ENCODE results near the gene CNTF. TPM values are rescaled to one million over a fixed set of nuclear protein-coding genes. Genes with fewer than 3 reads are reported as not detected.
A peak's percentile ranks its signal among the peaks of the same experiment; 100 is the strongest.
"Not testable (repeated sequence)": the region's sequence is repeated elsewhere in the genome, so short reads cannot be mapped to it uniquely, and the experiment has no call there.

Gene CNTF, protein sequence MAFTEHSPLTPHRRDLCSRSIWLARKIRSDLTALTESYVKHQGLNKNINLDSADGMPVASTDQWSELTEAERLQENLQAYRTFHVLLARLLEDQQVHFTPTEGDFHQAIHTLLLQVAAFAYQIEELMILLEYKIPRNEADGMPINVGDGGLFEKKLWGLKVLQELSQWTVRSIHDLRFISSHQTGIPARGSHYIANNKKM
- 1 to 10 TPM; 1.8 to 2.1 TPM for total RNA-seq

DNA sequence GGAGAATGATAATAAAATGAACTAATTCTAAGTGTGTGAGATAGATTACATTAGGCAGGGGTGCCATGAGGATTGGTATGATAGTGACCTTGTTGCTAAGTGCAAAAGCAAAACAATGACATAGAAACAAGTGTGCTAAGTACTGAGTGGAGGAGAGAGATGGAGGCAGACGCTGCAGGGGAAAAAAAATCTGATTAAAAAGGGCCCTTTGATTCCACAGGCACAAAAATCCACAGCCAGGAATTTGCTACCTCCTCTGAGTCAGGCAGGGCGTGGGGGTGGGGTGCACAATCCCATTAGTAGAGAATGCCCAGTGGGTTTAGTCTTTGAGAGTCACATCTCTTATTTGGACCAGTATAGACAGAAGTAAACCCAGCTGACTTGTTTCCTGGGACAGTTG lies at the start of gene CNTF:
CNTF (plus strand) TSS at position 322 of the 400 bp plus-strand sequence. CDS start 88 bp downstream, outside the sequence.
- H3K27ac ChIP-seq: no peak within 1 kb of the TSS
- intact Hi-C loops (cut with DNase I): loop anchor here (10.0 kb wide), 1 partner anchor 48 kb away; the partner anchor contains the start of genes LPXN and ZFP91
- no peaks in the 10 kb centered on the region for H3K27me3 ChIP-seq
- no peaks in the 10 kb centered on the region for H3K4me1 ChIP-seq
- TF ChIP-seq, protein P1, sequence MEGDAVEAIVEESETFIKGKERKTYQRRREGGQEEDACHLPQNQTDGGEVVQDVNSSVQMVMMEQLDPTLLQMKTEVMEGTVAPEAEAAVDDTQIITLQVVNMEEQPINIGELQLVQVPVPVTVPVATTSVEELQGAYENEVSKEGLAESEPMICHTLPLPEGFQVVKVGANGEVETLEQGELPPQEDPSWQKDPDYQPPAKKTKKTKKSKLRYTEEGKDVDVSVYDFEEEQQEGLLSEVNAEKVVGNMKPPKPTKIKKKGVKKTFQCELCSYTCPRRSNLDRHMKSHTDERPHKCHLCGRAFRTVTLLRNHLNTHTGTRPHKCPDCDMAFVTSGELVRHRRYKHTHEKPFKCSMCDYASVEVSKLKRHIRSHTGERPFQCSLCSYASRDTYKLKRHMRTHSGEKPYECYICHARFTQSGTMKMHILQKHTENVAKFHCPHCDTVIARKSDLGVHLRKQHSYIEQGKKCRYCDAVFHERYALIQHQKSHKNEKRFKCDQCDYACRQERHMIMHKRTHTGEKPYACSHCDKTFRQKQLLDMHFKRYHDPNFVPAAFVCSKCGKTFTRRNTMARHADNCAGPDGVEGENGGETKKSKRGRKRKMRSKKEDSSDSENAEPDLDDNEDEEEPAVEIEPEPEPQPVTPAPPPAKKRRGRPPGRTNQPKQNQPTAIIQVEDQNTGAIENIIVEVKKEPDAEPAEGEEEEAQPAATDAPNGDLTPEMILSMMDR (IDR thresholded peaks at IDR 0.05): no peak
- no peak within 1 kb of the TSS for H3K4me3 ChIP-seq
- H3K9me3 ChIP-seq: no peaks in the 10 kb centered on the region
- no peak within 1 kb of the TSS for H3K9ac ChIP-seq (ENCODE audit: low read depth in 2 of 2, low read length in 2 of 2)
- DNase-seq: no peak
- H3K36me3 ChIP-seq: peaks cover 13% of the 10 kb centered on the region

DNA sequence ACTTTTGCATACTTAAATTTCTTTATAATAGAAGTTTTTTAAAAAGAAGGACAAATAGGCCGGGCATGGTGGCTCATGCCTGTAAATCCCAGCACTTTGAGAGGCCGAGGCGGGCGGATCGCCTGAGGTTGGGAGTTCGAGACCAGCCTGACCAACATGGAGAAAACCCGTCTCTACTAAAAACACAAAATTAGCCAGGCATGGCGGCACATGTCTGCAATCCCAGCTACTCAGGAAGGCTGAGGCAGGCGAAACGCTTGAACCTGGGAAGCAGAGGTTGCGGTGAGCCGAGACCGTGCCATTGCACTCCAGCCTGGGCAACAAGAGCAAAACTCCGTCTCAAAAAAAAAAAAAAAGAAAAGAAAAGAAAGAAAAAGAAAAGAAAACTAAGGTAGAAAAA lies 49.6 kb upstream of the CNTF start:
- H3K9me3 ChIP-seq; H3K9ac ChIP-seq (ENCODE audit: low read depth in 2 of 2, low read length in 2 of 2); H3K4me1 ChIP-seq; DNase-seq; H3K36me3 ChIP-seq; H3K27me3 ChIP-seq: not testable (repeated sequence)
- peak overlapping the region; percentile 3 for H3K4me3 ChIP-seq
- intact Hi-C loops (cut with DNase I): loop anchor here (10.0 kb wide), 2 partner anchors 52 to 102 kb away; partner anchors contain the start of gene CNTF
- peak overlapping the region; percentile 100 for H3K27ac ChIP-seq

DNA sequence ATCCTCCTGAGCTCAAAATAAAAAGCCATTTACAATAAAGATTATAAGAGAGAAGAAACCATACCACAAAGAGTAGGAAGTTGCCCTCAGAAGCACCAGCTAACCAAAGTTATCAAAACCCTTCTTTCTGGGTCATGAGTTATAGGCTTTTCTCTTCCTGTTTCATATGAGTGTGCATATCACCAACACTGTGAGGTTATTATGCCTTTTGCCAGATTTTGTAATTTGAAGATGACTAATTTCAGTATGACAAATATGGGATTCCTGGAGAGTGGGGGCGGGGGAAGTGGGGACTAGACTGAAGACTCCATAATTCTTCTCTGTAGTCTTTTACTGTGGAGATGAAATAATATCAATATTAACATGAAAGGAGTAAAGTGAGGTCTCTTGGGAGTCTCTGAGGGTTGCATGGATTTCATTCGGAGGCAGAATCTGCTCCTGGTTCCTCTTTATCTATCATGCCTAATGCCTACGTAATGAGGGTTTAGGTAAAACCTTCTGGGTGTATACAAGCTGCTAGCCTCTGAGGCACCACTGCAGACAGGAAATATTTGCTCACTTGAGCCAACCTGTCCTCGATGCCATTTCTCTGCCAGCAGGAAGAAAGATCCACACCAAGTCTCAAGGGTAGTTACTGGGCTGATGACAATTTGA lies 48.9 kb upstream of the CNTF start:
- no peaks in the 10 kb centered on the region for H3K27me3 ChIP-seq
- H3K4me3 ChIP-seq: peak overlapping the region; percentile 3
- DNase-seq: peak; percentile 53
- H3K9me3 ChIP-seq: no peaks in the 10 kb centered on the region
- H3K9ac ChIP-seq (ENCODE audit: low read depth in 2 of 2, low read length in 2 of 2): peak overlapping the region in 1 of 2 donors; percentile 16
- intact Hi-C loops (cut with DNase I): loop anchor here (10.0 kb wide), 2 partner anchors 51 to 101 kb away; partner anchors contain the start of gene CNTF
- H3K4me1 ChIP-seq: peaks cover 6% of the 10 kb centered on the region
- no peaks in the 10 kb centered on the region for H3K36me3 ChIP-seq
- H3K27ac ChIP-seq: peak overlapping the region; percentile 100
- TF ChIP-seq, protein P1 (IDR thresholded peaks at IDR 0.05): no peak

DNA sequence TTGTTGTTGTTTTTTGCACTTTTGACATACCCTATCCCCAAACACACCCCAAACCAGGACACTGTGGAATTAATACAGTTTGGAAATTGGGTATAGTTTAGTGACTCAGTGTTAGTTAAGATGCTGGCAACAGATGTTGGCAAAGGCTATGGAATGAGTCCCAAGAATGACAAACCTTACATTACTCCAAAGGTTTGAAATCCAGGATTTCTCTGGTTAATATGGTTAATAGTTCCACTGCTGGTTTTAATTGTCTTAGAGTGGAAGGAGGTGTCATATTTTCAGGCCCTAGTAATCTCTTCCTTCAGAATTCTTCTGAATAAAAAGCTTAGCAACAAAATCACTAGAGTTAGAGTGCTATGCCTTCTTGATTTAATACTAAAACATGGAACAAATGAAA lies 47.6 kb upstream of the CNTF start:
- no peak for DNase-seq
- H3K27me3 ChIP-seq: no peaks in the 10 kb centered on the region
- H3K4me1 ChIP-seq: peaks cover 6% of the 10 kb centered on the region
- peak overlapping the region; percentile 12 for H3K4me3 ChIP-seq
- no peaks in the 10 kb centered on the region for H3K9me3 ChIP-seq
- TF ChIP-seq, protein P1 (IDR thresholded peaks at IDR 0.05): no peak
- H3K9ac ChIP-seq (ENCODE audit: low read depth in 2 of 2, low read length in 2 of 2): no peak overlapping the region
- H3K27ac ChIP-seq: peak overlapping the region; percentile 100
- H3K36me3 ChIP-seq: no peaks in the 10 kb centered on the region
- intact Hi-C loops (cut with DNase I): loop anchor here (10.0 kb wide), 2 partner anchors 50 to 100 kb away; partner anchors contain the start of gene CNTF

DNA sequence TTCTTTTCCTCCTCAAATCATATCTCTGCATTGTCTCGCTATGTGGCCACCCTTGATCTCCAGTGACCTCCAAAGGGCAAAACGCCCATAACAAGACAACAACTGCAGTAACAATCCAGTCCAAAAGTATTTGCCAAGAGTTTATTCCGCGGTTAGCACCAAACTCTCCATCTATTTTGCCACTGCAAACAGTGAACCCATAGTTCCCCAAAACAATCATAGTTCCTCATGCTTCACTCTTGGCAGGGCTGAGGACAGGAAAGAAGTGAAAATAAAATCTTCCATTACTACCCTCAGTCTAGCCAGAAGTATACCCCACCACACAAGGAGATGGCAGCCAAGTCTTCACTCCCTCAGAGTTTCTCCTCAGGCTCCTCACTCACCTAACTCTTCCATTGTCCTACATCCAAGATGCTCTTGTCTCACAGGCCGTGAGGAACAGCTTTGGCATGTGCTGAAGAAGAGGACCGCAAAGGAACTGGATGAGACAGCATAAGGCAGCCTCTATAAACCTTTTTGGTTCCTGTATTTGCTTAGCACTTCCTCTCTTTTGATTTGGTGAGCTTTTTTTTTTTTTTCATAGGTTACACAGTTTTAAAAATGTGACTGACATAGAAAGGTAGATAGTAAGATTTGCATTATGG lies 47.0 kb upstream of the CNTF start, which contains the start of gene LPXN:
LPXN (minus strand) TSS at position 480 of the 644 bp plus-strand sequence; CDS start at position 396, 84 bp downstream.
- Histone ChIP-seq H3K4me1 (peaks cover 6% of the 10 kb centered on the region), H3K27me3 (no peaks in the 10 kb centered on the region), H3K4me3 (peak within 1 kb of the TSS; percentile 89), H3K36me3 (no peaks in the 10 kb centered on the region), H3K27ac (peak within 1 kb of the TSS; percentile 100), H3K9ac (ENCODE audit: low read depth in 2 of 2, low read length in 2 of 2) (peak within 1 kb of the TSS in 1 of 2 donors; percentile 99), H3K9me3 (no peaks in the 10 kb centered on the region)
- TF ChIP-seq, protein P1 (IDR thresholded peaks at IDR 0.05): no peak
- intact Hi-C loops (cut with DNase I): loop anchor here (10.0 kb wide), 2 partner anchors 49 to 99 kb away; partner anchors contain the start of gene CNTF
- no peak for DNase-seq

Measured in colonic mucosa (tissue), 4 donors.